C1 segment of cervical spinal cord (tissue), 14 donors: ENCODE data around the gene TEKT2.

Source experiments
- DNase-seq, 14 donors: peaks; one replicate each; lab custom pipeline; 2025; lab: John Stamatoyannopoulos, UW

The TEKT2 gene

DNA sequence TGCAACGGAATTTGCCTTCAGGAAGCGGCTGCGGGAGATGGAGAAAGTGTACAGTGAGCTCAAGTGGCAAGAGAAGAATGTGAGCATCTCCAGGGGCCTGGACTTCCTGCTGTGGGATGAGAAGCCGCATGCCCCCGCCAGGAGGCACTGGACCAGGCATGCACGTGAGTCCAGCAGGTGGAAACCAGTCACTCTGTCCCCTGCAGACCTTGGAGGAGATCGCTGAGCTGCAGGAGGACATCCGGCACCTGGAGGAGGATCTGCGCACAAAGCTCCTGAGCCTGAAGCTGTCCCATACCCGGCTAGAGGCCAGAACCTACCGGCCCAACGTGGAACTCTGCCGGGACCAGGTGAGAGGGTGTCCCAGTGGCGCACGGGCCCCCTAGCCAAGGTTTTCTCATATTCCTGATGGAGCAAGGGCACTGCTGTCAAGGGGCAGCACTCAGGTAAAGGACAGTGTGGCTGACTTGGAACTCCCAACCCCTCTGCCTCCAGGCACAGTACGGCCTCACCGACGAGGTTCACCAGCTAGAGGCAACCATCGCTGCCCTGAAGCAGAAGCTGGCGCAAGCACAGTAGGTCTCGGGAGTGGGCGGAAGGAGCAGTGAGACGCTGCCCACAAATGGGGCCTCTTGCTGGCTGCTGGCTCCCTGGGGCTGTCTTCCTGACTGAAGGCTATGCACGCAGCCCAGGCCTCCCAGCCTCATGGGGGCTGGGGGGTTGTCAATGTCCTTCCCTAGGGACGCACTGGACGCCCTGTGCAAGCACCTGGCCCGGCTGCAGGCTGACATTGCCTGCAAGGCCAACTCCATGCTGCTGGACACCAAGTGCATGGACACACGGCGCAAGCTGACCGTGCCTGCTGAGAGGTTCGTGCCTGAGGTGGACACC, 3.6 kb downstream of the TEKT2 start:
- no peak for DNase-seq

DNA sequence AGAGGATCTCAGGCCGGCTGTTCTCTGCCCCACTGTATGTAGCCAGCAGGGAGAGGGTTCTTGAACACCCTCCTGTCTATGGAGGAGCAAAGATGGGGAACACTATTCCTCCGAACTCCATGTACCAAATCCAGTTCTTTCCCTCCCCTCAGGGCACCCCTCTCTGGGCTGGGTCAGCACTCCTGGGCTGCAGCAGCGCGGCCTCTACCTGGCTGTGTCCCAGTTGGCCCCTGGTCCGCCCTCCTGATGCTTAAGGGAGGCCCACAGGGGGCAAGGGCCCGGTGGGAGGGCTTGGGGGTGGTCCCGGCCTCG, 4.3 kb downstream of the TEKT2 start:
- no peak for DNase-seq

DNA sequence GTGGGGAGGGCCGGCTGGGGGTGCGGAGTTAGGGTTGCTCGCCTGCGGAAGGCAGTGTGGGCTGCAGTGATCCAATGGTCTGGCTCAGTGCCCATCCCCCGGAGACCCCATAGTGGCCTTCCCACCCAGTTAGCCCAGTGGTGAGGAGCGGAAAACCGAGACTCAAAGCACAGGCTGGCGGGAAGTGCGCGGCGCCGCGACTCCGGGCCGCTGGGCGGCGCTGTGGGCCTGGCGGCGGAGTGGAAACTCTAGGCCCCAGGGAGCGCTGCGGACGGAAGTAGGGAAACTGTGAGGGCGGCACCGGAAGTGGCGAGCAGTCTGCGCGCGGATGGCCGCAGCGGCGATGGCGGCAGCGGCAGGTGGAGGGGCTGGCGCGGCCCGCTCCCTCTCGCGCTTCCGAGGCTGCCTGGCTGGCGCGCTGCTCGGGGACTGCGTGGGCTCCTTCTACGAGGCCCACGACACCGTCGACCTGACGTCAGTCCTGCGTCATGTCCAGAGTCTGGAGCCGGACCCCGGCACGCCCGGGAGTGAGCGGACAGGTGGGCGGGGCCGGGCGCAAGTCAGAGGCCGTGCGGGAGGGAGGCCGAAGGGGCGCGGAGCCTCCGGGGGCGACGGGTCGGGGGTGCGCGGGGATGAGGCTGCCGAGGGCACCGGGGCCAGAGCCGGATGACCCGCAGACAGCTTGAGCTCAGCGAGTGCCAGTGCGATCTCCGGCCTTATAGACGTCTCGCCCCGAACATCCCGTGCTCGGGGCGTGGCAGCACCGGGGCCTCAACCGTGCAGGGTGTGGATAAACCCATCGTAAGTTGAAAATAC, 4.9 kb downstream of the TEKT2 start, which contains the start of gene ADPRS:
ADPRS (plus strand) TSS at position 316 of the 816 bp plus-strand sequence; CDS start at position 329, 13 bp downstream.
- DNase-seq, result peak in 13 of 14 donors; percentile 39 to 88 (median 81)

DNA sequence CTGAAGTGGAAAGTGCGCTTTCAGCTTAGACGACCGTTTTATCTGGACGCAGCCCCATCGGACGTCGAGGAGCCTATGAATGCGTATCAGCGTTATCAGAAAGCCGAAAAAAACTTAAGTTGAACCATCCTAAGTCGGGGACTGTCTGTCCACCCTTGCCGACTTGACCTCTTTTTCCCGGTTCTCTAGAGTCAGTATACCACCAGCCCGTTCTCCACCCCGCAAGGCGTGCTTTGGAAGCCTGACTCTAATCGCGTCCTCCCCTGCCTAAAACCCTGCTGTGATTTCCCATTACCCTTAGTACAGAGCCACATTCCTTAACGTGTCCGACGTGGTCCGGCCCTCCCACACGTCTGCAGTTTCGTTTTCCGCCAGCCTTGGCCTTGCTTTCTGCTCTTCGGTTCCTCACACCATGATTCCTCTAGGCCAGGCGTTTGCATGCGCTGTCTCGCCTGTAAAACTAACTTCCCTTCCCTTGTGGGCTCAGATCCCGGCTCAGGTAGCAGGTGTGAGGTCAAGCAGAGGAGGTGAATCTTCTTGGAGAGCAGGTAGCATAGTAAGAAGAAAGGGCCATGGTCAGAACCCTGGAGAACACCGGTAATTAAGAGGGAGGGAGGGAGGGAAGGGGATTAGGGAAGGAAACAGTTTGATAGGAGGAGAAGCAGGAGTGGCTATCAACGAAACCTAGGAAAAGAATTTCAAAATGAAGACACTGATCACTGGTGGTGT, 5.7 kb downstream of the TEKT2 start:
- peak in 3 of 14 donors; percentile 27 to 36 (median 29) for DNase-seq

GRCh38 chr1:36091141-36091540, 7.2 kb downstream of the TEKT2 start:
- no peak for DNase-seq

DNA sequence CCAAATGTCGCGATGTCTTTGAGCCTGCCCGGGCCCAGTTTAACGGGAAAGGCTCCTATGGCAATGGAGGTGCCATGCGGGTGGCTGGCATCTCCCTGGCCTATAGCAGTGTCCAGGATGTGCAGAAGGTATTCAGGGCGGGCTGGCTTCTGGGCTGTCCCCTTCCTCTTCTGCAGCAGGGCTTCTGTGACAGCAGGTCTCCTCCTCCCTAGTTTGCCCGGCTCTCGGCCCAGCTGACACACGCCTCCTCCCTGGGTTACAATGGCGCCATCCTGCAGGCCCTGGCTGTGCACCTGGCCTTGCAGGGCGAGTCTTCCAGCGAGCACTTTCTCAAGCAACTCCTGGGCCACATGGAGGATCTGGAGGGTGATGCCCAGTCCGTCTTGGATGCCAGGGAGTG, 7.8 kb downstream of the TEKT2 start:
- no peak for DNase-seq

DNA sequence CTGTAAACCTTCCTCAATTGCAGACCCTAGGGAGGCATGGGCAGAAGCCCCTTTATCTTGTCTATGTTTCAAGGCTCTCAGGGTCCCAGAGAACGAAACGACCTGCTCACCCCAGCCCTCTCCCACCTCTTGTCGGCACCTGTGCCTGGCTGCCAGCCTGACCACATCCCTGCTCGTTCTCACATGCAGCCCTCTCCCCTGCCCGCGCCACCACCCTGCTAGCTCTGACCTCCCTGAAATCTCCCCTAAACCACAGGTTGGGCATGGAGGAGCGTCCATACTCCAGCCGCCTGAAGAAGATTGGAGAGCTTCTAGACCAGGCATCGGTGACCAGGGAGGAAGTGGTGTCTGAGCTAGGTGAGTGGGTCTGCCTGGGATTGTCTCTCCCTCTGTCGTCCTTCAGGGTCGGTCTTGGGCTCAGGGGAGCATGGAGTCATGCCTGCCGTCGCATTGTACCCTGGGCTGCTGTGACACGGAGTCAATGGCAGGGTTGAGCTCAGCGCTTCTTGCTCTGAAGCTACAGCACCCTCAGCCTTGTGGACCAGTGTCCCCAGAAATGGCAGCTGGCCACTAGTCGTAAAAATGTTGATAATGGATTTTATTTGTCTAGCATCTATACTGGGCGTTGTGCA, 8.4 kb downstream of the TEKT2 start:
- no peak for DNase-seq

- no peak for DNase-seq
These were observed 8.9 kb downstream of the TEKT2 start for GRCh38 chr1:36092798-36093185.

DNA sequence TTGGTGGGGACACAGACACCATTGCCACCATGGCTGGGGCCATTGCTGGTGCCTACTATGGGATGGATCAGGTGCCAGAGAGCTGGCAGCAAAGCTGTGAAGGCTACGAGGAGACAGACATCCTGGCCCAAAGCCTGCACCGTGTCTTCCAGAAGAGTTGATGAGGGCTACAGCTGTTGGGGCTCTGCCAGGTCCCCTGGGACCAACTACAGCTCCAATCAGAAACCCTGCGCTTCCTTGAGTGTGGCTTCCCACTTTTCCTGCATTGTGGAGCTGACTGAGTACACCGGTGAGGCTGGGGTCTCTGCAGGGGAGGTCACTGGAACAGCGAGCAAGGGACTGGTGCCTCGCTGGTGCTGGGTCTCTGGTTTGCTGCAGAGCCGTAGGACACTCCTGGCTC, 9.3 kb downstream of the TEKT2 start:
- DNase-seq, result peak in 2 of 14 donors; percentile 30 to 42

GRCh38 chr1:36093929-36094328, 10.0 kb downstream of the TEKT2 start:
- peak in 12 of 14 donors; percentile 46 to 91 (median 82) for DNase-seq

DNA sequence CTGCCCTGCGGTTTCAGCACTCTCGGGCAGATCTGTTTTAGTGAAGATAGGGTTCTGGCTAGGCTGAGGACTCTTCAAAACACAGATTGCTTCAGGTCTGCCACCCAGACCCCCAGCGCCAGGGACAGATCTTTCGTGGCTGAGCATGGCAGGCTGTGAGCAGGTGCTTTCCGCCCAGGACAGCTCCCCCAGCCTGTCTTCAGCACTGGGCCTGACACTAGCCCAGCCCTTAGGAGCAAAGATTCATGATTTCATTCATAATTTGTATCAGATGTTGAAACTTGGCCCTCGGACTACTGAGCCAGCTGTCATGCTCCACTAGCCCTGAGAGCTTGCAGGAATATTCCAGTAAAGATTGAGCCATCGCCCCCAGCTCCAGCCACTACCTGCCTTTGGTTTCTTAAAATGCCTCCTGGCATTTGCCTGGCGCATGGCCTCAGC, 10.7 kb downstream of the TEKT2 start:
- DNase-seq, result peak in 1 of 14 donors; percentile 28

- peak in 1 of 14 donors; percentile 10 for DNase-seq
These were observed 12.0 kb downstream of the TEKT2 start for GRCh38 chr1:36095760-36096405.

- DNase-seq, result peak in 3 of 14 donors; percentile 17 to 48 (median 18)
These were observed 12.9 kb downstream of the TEKT2 start for GRCh38 chr1:36096500-36097432.

- DNase-seq, result no peak
These were observed 14.0 kb downstream of the TEKT2 start for GRCh38 chr1:36097693-36098585.

DNA sequence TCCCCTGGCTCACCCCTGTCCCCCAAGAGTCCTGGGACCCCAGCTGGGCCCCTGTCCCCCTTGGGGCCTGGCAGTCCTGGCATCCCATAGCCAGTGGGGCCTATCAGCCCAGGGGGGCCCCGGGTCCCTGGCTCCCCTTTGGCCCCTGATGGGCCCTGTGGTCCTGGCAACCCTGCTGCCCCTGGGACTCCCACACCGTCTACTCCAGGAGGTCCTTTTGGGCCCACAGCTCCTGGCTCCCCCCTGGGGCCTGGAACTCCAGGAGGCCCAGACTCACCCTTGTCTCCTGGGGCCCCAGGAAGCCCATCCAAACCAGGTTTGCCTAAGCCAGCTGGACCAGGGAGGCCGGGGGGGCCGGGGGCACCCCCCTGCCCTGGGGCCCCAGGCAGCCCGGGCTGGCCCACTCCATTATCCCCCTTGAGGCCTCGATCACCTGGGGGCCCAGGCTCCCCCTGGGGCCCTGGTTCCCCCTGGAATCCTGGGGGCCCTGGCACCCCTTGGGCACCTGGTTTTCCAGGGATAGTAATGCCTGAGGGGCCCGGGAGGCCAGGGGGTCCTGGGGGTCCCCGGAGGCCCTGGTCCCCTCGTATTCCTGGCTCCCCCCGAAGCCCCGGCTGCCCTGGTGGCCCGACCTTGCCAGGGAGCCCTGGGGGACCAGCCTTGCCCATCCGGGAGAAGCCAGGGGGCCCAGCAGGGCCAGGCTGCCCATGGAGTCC, 14.9 kb downstream of the TEKT2 start:
- no peak for DNase-seq

GRCh38 chr1:36099681-36100341, 15.9 kb downstream of the TEKT2 start:
- peak in 11 of 14 donors; percentile 19 to 67 (median 44) for DNase-seq

GRCh38 chr1:36100376-36100775, 16.5 kb downstream of the TEKT2 start:
- DNase-seq, result no peak
